Endothelial cell of umbilical vein (primary cell): Measurements from ENCODE around the gene SRBD1.

Experiments
- CTCF ChIP-seq, 2 donors: IDR thresholded peaks; 1 replicate in 1 of 2; 2 replicates in 1 of 2; pipeline ENCODE4 v1.5.1; 2011; ENCODE audit warnings: low read length in 2 of 2, mild to moderate bottlenecking in 2 of 2, moderate library complexity in 2 of 2, control low read depth in 1 of 2, inconsistent platforms in 1 of 2, low read depth in 1 of 2; ENCODE audit not compliant: insufficient read depth in 1 of 2; ENCODE audit errors: extremely low read depth in 1 of 2
- EZH2 ChIP-seq: IDR thresholded peaks from 2 replicates; pipeline ENCODE4 v1.6.1; 2012; ENCODE audit warnings: borderline replicate concordance, low read depth, mild to moderate bottlenecking, moderate library complexity, low read length, inconsistent platforms; ENCODE audit not compliant: severe bottlenecking
- FOS ChIP-seq: IDR thresholded peaks from 2 replicates; pipeline ENCODE4 v1.6.1; 2011; ENCODE audit warnings: mild to moderate bottlenecking, low read length, moderate library complexity, borderline replicate concordance; ENCODE audit not compliant: insufficient read depth
- GATA2 ChIP-seq: IDR thresholded peaks from 2 replicates; pipeline ENCODE4 v1.7.0; 2011; ENCODE audit warnings: low read depth, mild to moderate bottlenecking, moderate library complexity, mixed read lengths, low read length; ENCODE audit not compliant: insufficient read length, insufficient read depth
- MYC ChIP-seq: IDR thresholded peaks from one replicate; pipeline ENCODE4 v1.6.1; 2011; ENCODE audit warnings: mild to moderate bottlenecking, low read depth, low read length
- POLR2A ChIP-seq: IDR thresholded peaks from 2 replicates; pipeline ENCODE4 v1.6.1; 2012; ENCODE audit warnings: low read depth, mild to moderate bottlenecking, control low read depth, low read length
- POLR2AphosphoS5 ChIP-seq: IDR thresholded peaks from 2 replicates; pipeline ENCODE4 v1.6.1; 2012; ENCODE audit warnings: low read depth, mild to moderate bottlenecking, control low read depth, low read length, moderate library complexity; ENCODE audit not compliant: insufficient read depth
- TF ChIP-seq, protein P1 (sequence below): IDR thresholded peaks from 2 replicates; pipeline ENCODE4 v1.6.1; 2011; ENCODE audit not compliant: insufficient read depth, insufficient read length

- TF ChIP-seq CTCF (IDR thresholded peaks at IDR 0.05; ENCODE audit: extremely low read depth in 1 of 2, insufficient read depth in 1 of 2, low read depth in 1 of 2, low read length in 2 of 2), result no peak
- no peak for TF ChIP-seq POLR2A
- no peak for TF ChIP-seq POLR2AphosphoS5
- no peak for TF ChIP-seq EZH2
- TF ChIP-seq, protein P1, sequence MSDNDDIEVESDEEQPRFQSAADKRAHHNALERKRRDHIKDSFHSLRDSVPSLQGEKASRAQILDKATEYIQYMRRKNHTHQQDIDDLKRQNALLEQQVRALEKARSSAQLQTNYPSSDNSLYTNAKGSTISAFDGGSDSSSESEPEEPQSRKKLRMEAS, result no peak
- TF ChIP-seq MYC, result no peak
- no peak for TF ChIP-seq GATA2
- TF ChIP-seq FOS, result no peak
These were observed 114.2 kb downstream of the SRBD1 start for GRCh38 chr2:45496869-45497268.
